NCI-H187 (cell line): ENCODE measurements around the gene GRAMD1A.

Experiments
- DNase-seq, 2 experiments: peaks; one replicate each; lab custom pipeline; 2025; lab: John Stamatoyannopoulos, UW

GRAMD1A gene

DNA sequence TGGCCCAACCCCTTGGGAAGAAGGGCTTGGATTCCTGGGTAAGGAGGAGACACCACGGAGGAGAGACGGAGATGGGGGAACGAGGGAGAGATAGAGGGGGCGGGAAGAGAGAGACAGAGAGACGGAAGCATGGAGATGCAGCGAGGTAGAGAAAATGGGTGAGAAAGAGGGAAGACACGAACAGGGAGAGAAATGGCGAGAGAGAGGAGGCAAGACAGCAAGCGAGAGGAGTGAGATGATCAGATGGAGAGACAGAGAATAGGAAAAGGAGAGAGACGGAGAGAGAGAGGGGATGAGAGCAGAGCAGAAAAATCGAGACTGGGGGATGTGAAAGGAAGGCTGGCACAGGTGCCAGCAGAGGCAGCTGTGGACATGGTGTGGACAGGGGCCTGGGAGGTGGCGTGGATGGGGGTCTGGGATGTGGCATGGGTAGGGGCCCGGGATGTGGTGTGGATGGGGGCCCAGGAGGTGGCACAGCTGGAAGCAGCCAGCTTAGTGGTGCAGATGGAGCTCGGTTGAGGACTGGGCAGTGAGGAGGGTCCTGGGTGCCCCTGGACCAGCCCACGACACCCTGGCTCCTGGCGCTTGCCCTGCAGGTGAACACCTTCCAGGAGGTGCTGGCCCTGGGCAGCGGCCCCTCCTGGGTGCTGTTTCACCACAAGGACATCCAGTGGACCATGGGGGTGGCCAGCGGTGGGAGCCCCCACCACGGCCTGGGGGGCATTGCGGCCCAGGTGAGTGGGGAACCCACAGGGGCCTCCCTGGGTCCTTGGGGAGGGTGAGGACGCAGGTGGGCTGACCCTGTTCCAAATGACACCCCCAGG lies 75.3 kb downstream of the GRAMD1A start:
- DNase-seq, result no peak

DNA sequence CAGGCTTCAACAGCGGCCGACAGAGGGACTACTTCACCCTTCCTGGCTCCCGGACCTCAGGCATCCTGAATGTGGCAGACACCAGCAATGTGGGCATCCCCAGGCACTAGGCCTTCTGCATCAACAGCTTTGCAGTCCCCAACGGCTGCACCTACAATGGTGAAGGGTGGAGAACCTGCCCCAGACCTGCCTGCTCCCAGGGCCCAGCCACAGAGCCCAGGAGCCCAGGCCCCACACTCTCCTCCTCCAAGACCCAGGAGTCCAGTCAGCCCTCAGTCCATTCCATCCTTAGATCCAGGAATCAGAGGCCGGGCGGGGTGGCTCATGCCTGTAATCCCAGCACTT lies 75.9 kb downstream of the GRAMD1A start:
- no peak for DNase-seq
